ENCODE results near the gene IGSF8.

The IGSF8 gene

DNA sequence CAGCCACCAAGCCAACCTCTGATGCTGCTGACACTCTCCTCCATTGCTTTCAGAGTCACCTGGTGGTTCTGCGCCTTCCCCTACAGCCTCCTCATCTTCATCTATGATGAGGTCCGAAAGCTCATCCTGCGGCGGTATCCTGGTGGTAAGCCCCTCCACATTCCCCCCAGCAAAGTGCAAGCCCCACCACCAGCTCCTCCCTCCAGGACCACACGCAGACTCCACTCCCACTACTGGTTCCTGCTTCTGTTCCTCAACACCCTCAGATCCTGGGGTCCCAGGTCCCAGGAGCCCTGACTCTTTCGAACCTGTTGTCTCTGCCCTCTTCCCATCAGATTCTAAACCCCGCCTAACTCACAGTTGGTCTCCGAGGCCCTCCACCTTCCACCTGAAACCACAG, 41.4 kb upstream of the IGSF8 start:
- Histone ChIP-seq H3K27me3 (replicated peaks; ENCODE audit: control insufficient read depth, insufficient read depth, low read length) (no peaks in the 10 kb centered on the region; the same call in 1 of the 2 replicates), H3K4me3 (replicated peaks; ENCODE audit: low read depth, low read length) (no peak overlapping the region), H3K36me3 (ENCODE audit: control insufficient read depth, insufficient read depth, low read length) (no peaks in the 10 kb centered on the region)
- TF ChIP-seq, protein P1, sequence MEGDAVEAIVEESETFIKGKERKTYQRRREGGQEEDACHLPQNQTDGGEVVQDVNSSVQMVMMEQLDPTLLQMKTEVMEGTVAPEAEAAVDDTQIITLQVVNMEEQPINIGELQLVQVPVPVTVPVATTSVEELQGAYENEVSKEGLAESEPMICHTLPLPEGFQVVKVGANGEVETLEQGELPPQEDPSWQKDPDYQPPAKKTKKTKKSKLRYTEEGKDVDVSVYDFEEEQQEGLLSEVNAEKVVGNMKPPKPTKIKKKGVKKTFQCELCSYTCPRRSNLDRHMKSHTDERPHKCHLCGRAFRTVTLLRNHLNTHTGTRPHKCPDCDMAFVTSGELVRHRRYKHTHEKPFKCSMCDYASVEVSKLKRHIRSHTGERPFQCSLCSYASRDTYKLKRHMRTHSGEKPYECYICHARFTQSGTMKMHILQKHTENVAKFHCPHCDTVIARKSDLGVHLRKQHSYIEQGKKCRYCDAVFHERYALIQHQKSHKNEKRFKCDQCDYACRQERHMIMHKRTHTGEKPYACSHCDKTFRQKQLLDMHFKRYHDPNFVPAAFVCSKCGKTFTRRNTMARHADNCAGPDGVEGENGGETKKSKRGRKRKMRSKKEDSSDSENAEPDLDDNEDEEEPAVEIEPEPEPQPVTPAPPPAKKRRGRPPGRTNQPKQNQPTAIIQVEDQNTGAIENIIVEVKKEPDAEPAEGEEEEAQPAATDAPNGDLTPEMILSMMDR (IDR thresholded peaks at IDR 0.05; ENCODE audit: insufficient read depth, low read length, poor library complexity, severe bottlenecking): no peak
- no peak for DNase-seq (ENCODE audit: extremely low read depth, insufficient read length)

DNA sequence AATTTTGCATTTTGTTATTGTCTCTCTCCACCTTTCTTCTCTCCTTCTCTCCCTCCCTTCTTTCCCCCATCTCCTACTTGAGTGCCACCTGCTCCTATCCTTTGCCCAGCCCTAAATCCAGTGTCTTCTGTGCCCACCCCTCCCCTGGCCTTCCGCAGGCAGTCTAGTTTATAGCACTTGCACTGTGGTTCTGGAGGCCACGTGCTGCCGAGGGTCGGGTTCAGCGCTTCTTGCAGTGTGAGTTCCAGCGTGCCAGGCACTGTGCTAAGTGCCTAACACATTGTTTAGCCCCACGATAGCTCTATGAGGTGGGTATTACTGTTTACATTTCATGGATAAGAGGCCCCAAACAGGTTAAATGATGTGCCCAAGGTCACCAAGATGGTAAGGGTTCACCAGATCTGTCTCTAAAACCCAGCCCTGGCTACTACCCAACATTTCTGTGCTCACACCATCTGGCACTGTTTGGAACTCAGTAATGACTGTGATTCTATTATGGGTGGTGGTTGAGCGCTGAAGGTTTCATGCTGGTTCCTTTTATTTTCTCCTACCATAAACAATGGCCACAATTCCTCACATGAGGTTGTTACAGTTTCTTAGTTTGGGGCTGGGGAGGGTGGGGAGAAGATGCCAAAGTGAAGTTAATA, 38.9 kb upstream of the IGSF8 start:
- no peak for DNase-seq (ENCODE audit: extremely low read depth, insufficient read length)
- TF ChIP-seq, protein P1 (IDR thresholded peaks at IDR 0.05; ENCODE audit: insufficient read depth, low read length, poor library complexity, severe bottlenecking): no peak
- Histone ChIP-seq H3K4me3 (replicated peaks; ENCODE audit: low read depth, low read length) (no peak overlapping the region), H3K36me3 (ENCODE audit: control insufficient read depth, insufficient read depth, low read length) (no peaks in the 10 kb centered on the region), H3K27me3 (replicated peaks; ENCODE audit: control insufficient read depth, insufficient read depth, low read length) (no peaks in the 10 kb centered on the region; the same call in 1 of the 2 replicates)

DNA sequence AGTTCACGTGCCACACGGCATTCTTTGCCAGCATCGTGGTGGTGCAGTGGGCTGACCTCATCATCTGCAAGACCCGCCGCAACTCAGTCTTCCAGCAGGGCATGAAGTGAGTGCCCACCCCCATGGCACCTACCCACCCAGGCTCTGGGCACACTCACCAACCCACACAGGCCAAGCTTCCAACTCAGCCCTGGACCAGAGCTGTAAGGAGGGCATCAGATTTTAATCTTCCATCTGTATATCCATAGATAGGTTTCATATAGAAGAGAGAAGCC, 38.4 kb upstream of the IGSF8 start:
- DNase-seq (ENCODE audit: extremely low read depth, insufficient read length): no peak
- Histone ChIP-seq H3K4me3 (replicated peaks; ENCODE audit: low read depth, low read length) (no peak overlapping the region), H3K27me3 (replicated peaks; ENCODE audit: control insufficient read depth, insufficient read depth, low read length) (no peaks in the 10 kb centered on the region; the same call in 1 of the 2 replicates), H3K36me3 (ENCODE audit: control insufficient read depth, insufficient read depth, low read length) (no peaks in the 10 kb centered on the region)
- TF ChIP-seq, protein P1 (IDR thresholded peaks at IDR 0.05; ENCODE audit: insufficient read depth, low read length, poor library complexity, severe bottlenecking): no peak

DNA sequence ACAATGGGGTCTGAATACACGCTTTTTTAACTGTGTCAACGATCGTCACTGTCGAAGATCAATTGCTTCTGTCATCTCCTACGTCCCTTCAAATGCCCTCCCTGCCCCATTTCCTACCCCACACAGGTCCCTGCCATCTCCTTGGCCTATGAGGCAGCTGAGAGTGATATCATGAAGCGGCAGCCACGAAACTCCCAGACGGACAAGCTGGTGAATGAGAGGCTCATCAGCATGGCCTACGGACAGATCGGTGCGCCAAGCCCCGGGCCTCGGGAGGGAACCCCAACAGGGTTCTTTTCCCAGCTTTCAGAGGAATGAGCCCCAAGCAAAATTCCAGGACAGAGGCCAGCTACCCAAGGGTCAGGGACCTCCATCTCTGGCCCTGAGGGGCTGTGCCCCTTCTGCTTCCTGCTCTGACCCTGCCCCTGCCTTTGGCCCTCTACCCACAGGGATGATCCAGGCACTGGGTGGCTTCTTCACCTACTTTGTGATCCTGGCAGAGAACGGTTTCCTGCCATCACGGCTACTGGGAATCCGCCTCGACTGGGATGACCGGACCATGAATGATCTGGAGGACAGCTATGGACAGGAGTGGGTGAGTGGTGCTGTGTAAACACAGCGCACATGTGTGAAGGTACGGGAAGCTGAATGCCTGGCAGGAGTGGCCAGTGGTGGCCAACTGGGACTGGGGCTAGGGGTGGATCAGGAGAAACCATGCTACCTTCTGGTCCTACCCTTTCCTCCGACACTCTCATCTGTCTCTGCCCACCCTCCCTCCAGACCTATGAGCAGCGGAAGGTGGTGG, 37.9 kb upstream of the IGSF8 start:
- no peak for DNase-seq (ENCODE audit: extremely low read depth, insufficient read length)
- TF ChIP-seq, protein P1 (IDR thresholded peaks at IDR 0.05; ENCODE audit: insufficient read depth, low read length, poor library complexity, severe bottlenecking): no peak
- H3K27me3 ChIP-seq (replicated peaks; ENCODE audit: control insufficient read depth, insufficient read depth, low read length): no peaks in the 10 kb centered on the region; the same call in 1 of the 2 replicates
- no peak overlapping the region for H3K4me3 ChIP-seq (replicated peaks; ENCODE audit: low read depth, low read length)
- H3K36me3 ChIP-seq (ENCODE audit: control insufficient read depth, insufficient read depth, low read length): no peaks in the 10 kb centered on the region

DNA sequence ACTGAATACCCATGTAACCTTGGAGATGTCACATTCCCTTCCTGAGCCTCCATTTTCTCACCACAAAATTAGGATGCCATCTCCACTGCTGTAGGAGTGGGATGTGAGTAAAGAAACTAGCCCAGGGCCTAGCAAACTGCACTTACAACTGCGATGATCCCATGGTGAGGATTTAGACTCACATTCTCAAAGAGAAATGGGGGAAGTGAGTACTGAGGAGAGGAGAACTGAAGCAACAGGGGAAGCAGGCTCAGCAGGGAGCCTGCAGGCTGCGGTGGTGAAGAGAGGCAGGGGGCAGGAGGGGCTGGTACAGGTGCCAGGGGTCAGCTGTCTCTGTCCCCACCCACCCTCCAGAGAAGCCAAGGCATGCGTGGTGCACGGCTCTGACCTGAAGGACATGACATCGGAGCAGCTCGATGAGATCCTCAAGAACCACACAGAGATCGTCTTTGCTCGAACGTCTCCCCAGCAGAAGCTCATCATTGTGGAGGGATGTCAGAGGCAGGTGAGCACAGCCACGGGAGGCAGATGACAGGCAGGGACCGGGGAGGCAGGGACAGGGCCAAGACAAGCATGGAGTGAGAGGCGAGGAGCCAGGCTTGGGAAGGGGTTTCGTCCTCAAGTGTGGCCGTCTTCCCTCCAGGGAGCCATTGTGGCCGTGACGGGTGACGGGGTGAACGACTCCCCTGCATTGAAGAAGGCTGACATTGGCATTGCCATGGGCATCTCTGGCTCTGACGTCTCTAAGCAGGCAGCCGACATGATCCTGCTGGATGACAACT, 36.6 kb upstream of the IGSF8 start:
- Histone ChIP-seq H3K36me3 (ENCODE audit: control insufficient read depth, insufficient read depth, low read length) (no peaks in the 10 kb centered on the region), H3K27me3 (replicated peaks; ENCODE audit: control insufficient read depth, insufficient read depth, low read length) (peaks cover 1% of the 10 kb centered on the region), H3K4me3 (replicated peaks; ENCODE audit: low read depth, low read length) (no peak overlapping the region)
- TF ChIP-seq, protein P1 (IDR thresholded peaks at IDR 0.05; ENCODE audit: insufficient read depth, low read length, poor library complexity, severe bottlenecking): no peak
- DNase-seq (ENCODE audit: extremely low read depth, insufficient read length): no peak

Measured in GM06990 (cell line).